ENCODE results near the gene ZKSCAN1.
A peak's percentile ranks its signal among the peaks of the same experiment; 100 is the strongest.

Gene ZKSCAN1

DNA sequence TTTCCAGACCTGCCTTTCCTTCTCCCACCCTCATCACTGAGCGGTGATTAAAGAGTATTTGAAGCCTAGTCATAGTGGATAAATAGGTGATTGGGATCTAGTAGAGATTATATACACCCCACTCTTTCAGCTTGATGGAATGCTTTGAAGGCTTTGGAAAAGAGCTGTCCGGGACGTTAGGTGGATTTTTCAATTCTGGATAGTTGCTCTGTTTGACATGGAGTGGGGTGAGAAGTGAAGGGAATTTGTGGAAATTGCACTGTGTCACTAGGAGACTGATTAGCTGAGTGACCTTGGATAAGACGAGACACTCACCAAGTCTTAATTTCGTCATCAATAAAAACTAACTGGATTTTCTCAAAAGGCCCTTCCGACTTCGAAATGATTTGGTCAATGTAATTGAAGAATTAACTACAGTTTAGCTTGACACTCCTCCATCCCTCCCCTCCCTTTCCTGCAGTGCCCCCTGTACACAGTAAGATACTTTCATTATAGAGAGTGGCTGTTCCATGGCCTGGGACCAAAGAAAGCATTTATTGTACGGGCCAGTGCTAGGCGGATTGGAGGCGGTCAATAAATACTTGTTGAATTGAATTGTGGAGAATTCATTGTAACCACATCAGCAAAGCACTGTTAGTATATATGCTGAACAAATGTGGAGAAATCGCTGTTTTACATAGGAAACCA is 962 bp downstream of the ZKSCAN1 start:
- DNase-seq (ENCODE audit: low read depth) = peak; percentile 27
- TF ChIP-seq, protein P1, sequence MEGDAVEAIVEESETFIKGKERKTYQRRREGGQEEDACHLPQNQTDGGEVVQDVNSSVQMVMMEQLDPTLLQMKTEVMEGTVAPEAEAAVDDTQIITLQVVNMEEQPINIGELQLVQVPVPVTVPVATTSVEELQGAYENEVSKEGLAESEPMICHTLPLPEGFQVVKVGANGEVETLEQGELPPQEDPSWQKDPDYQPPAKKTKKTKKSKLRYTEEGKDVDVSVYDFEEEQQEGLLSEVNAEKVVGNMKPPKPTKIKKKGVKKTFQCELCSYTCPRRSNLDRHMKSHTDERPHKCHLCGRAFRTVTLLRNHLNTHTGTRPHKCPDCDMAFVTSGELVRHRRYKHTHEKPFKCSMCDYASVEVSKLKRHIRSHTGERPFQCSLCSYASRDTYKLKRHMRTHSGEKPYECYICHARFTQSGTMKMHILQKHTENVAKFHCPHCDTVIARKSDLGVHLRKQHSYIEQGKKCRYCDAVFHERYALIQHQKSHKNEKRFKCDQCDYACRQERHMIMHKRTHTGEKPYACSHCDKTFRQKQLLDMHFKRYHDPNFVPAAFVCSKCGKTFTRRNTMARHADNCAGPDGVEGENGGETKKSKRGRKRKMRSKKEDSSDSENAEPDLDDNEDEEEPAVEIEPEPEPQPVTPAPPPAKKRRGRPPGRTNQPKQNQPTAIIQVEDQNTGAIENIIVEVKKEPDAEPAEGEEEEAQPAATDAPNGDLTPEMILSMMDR (conservative IDR thresholded peaks at IDR 0.05; ENCODE audit: control insufficient read depth, insufficient read depth, low read depth, low read length) = no peak
- H3K4me3 ChIP-seq (ENCODE audit: control insufficient read depth, low read depth, low read length) = peak overlapping the region; percentile 96

DNA sequence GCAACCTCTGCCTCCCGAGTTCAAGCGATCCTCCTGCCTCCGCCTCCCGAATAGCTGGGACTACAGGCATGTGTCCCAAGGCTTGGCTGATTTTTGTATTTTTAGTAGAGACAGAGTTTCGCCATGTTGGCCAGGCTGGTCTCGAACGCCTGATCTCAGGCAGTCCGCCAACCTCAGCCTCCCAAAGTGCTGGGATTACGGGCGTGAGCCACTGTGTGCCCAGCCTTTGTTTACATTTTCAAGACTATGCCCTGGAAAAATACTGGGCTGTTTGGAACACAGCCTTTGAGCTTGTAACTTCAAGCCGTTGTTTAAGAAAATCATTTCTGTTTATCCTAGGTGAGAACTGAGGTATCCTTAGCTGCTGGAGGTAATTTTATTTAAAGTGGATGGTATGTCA is 1.9 kb downstream of the ZKSCAN1 start:
- DNase-seq (ENCODE audit: low read depth) = no peak
- H3K4me3 ChIP-seq (ENCODE audit: control insufficient read depth, low read depth, low read length) = no peak overlapping the region
- TF ChIP-seq, protein P1 (conservative IDR thresholded peaks at IDR 0.05; ENCODE audit: control insufficient read depth, insufficient read depth, low read depth, low read length) = no peak

DNA sequence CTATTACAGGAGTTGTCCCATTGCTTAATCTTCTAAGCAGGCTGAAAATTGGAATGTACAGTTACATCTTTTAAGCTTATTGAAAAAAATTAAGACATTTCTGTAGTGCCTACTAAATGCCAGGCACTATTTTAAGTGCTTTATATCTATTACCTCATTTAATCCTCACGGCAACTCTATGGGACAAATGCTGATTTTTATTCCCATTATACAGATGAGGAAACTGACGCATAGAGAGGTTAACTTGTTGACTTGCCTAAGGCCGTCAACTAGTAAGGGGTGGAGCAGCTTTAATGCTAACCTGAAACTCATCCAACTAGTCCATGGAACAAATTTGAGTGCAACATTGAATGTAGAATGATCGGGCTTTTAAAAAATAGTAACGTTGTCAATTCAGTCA is 2.5 kb downstream of the ZKSCAN1 start:
- H3K4me3 ChIP-seq (ENCODE audit: control insufficient read depth, low read depth, low read length) = no peak overlapping the region
- no peak for DNase-seq (ENCODE audit: low read depth)
- TF ChIP-seq, protein P1 (conservative IDR thresholded peaks at IDR 0.05; ENCODE audit: control insufficient read depth, insufficient read depth, low read depth, low read length) = no peak

DNA sequence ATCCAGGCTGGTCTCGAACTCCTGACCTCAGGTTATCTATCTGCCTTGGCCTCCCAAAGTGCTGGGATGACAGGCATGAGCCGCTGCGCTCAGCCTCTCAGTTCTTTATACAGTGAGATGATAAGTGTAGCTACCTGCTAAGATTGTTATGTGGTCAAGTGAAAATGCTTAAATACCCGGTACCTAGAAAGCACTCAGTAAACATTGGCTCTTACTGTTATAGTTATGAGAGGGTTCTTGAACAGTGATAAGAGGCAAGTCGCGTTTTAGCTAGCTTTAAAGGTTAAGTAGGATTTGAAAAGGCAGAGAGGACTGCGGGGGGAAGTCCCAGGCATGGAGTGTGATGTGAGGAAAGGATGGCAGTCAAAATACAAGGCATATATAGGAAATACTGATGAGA is 4.5 kb downstream of the ZKSCAN1 start:
- no peak for DNase-seq (ENCODE audit: low read depth)
- TF ChIP-seq, protein P1 (conservative IDR thresholded peaks at IDR 0.05; ENCODE audit: control insufficient read depth, insufficient read depth, low read depth, low read length) = no peak
- H3K4me3 ChIP-seq (ENCODE audit: control insufficient read depth, low read depth, low read length) = no peak overlapping the region

DNA sequence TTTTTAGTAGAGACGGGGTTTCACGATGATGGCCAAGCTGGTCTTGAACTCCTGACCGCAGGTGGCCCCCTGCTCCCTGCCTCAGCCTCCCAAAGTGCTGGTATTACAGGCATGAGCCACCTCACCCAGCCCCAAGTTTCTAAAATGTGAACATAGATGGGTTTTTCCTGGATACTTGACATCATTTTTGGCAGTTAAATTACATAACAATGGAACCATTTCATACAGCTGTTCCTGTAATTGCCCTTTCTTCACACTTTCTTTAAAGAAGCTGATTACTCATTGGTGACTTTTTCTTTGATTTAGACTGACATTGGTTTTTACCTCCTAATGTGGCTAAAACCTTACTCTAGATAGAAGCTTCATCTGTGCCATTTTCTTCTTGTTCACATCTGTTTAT is 5.9 kb downstream of the ZKSCAN1 start:
- no peak for DNase-seq (ENCODE audit: low read depth)
- H3K4me3 ChIP-seq (ENCODE audit: control insufficient read depth, low read depth, low read length) = no peak overlapping the region
- TF ChIP-seq, protein P1 (conservative IDR thresholded peaks at IDR 0.05; ENCODE audit: control insufficient read depth, insufficient read depth, low read depth, low read length) = no peak

DNA sequence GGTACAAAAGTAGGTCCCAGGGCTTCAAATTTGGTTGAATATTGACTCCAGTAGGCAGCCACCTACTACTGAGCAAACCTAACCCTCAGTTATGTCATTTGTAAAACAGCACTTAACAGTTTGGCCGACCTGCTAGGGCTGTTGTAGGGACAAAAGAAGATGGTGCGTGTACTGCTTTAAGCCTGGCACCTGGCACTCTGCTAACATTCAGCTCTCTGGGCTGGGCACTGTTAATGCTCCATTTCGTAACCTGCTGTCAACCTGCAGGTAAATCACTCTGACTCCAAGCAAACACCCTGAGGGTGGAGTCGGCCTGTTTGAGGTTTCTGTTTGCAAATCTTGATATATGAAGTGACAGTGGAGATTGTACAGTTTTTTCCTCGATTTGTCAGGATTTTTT is 7.2 kb downstream of the ZKSCAN1 start:
- TF ChIP-seq, protein P1 (conservative IDR thresholded peaks at IDR 0.05; ENCODE audit: control insufficient read depth, insufficient read depth, low read depth, low read length) = no peak
- DNase-seq (ENCODE audit: low read depth) = no peak
- no peak overlapping the region for H3K4me3 ChIP-seq (ENCODE audit: control insufficient read depth, low read depth, low read length)

DNA sequence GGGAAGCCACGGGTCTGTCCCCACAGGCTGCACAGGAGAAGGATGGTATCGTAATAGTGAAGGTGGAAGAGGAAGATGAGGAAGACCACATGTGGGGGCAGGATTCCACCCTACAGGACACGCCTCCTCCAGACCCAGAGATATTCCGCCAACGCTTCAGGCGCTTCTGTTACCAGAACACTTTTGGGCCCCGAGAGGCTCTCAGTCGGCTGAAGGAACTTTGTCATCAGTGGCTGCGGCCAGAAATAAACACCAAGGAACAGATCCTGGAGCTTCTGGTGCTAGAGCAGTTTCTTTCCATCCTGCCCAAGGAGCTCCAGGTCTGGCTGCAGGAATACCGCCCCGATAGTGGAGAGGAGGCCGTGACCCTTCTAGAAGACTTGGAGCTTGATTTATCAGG is 8.1 kb downstream of the ZKSCAN1 start:
- no peak for DNase-seq (ENCODE audit: low read depth)
- TF ChIP-seq, protein P1 (conservative IDR thresholded peaks at IDR 0.05; ENCODE audit: control insufficient read depth, insufficient read depth, low read depth, low read length) = no peak
- H3K4me3 ChIP-seq (ENCODE audit: control insufficient read depth, low read depth, low read length) = no peak overlapping the region
